GM12878 (cell line): Measurements from ENCODE around the gene ALAD.

Experiments
- POLR2A ChIP-seq: IDR thresholded peaks from 2 replicates; pipeline ENCODE4 v1.6.1; 2011; ENCODE audit warnings: low read depth, mild to moderate bottlenecking, low read length
- TBL1XR1 ChIP-seq: IDR thresholded peaks from 2 replicates; pipeline ENCODE4 v1.6.1; 2012; ENCODE audit warnings: low read depth, low read length, improper control_type of control experiment

- TF ChIP-seq POLR2A (no peak), TBL1XR1 (no peak)
These were observed 36.1 kb downstream of the ALAD start for GRCh38 chr9:113364951-113365350.
